ENCODE data around the gene NOC3L. TPM values are rescaled to one million over a fixed set of nuclear protein-coding genes. Genes with fewer than 3 reads are reported as not detected.

NOC3L gene
- total and polyA plus RNA-seq, 2 donors (not counting 1 experiment from before 2014, with no cell fraction given), result 19.8 to 27.2 TPM

DNA sequence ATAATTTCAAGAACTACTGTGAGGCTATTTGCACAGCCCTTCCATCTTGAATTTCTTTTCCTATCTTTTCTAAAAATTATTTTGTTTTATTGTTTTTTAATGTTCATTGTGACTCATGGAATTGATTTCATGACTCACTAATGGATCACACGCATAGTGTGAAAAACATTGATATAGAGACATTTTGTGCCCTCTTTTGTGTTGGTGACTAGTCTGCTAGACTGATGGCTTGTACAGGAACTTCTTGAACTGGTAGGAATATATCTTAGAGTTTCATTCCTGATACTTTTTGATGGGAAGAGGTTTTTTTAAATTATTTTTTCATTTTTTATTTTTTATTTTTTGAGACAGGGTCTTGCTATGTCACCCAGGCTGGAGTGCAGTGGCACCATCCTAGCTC, 12.6 kb upstream of the NOC3L start:
- Histone ChIP-seq H3K9me3 (ENCODE audit: control insufficient read depth, insufficient read depth, low read depth, low read length) (no peaks in the 10 kb centered on the region), H3K27ac (ENCODE audit: insufficient read depth, low read length) (no peak overlapping the region), H3K4me3 (replicated peaks in 1 of 4; ENCODE audit: control extremely low read depth in 1 of 4, insufficient read depth in 1 of 4, low read depth in 3 of 4, low read length in 4 of 4) (no peak overlapping the region), H3K4me1 (ENCODE audit: control insufficient read depth, extremely low read depth, insufficient read depth, low read length) (no peaks in the 10 kb centered on the region), H3K79me2 (ENCODE audit: control insufficient read depth, insufficient read depth, low read length) (no peaks in the 10 kb centered on the region), H3K9ac (ENCODE audit: insufficient read depth, low read length) (no peak overlapping the region), H4K20me1 (ENCODE audit: control insufficient read depth, extremely low read depth, insufficient read depth, low read length) (no peaks in the 10 kb centered on the region), H2AFZ (ENCODE audit: low read length) (no peak overlapping the region), H3K4me2 (ENCODE audit: extremely low read depth, insufficient read depth, low read length) (no peak overlapping the region), H3K27me3 (ENCODE audit: control insufficient read depth, insufficient read depth, low read length) (no peaks in the 10 kb centered on the region), H3K36me3 (ENCODE audit: control insufficient read depth, insufficient read depth, low read length) (no peaks in the 10 kb centered on the region)
- TF ChIP-seq, protein P1, sequence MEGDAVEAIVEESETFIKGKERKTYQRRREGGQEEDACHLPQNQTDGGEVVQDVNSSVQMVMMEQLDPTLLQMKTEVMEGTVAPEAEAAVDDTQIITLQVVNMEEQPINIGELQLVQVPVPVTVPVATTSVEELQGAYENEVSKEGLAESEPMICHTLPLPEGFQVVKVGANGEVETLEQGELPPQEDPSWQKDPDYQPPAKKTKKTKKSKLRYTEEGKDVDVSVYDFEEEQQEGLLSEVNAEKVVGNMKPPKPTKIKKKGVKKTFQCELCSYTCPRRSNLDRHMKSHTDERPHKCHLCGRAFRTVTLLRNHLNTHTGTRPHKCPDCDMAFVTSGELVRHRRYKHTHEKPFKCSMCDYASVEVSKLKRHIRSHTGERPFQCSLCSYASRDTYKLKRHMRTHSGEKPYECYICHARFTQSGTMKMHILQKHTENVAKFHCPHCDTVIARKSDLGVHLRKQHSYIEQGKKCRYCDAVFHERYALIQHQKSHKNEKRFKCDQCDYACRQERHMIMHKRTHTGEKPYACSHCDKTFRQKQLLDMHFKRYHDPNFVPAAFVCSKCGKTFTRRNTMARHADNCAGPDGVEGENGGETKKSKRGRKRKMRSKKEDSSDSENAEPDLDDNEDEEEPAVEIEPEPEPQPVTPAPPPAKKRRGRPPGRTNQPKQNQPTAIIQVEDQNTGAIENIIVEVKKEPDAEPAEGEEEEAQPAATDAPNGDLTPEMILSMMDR (conservative IDR thresholded peaks at IDR 0.05 in 1 of 2, IDR thresholded peaks at IDR 0.05 in 1 of 2; ENCODE audit: low read depth in 1 of 2, low read length in 2 of 2), result no peak
- TF ChIP-seq EZH2 (IDR thresholded peaks at IDR 0.05; ENCODE audit: low read length, missing control alignments), result no peak
- no peak for DNase-seq (ENCODE audit: low read depth in 2 of 2)

DNA sequence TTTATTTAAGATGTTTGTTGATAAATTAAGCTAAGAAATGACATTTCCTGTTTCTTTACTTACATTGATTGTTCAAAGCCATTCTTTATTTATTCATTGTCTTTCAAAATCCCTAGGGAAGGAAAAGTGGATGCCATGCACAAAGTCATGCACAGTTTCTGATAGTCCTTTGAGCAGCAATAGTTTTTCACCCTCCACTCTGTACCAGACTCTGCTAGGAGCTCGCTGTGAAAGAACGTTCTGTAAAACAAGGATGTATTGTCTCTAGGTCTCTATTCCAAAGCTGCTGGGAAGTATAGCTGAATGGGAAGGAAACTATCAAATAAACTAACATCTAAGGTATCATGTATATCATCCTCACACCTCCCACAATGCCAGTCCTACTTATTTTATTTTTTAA, 7.8 kb upstream of the NOC3L start:
- H3K36me3 ChIP-seq (ENCODE audit: control insufficient read depth, insufficient read depth, low read length), result no peaks in the 10 kb centered on the region
- H3K9me3 ChIP-seq (ENCODE audit: control insufficient read depth, insufficient read depth, low read depth, low read length), result no peaks in the 10 kb centered on the region
- DNase-seq (ENCODE audit: low read depth in 2 of 2), result no peak

DNA sequence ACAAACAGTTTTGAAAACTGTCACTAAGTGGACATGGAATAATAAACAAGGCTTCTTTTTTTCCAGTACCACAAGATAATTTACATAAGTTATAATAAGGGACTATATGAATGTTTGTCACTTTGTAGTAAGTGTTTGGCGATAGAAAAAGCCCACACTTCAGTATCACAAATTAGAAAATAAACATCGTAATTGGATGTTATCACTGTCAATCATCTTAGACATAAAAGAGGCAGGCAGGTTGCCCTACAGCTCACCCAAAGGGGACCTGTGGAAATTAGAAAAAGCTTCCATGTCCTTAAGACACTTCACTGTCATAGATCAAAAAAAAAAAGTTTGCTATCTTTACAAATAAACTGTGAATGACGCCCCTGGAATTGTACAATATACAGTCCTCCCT, 3.6 kb upstream of the NOC3L start:
- H3K4me2 ChIP-seq (ENCODE audit: extremely low read depth, insufficient read depth, low read length), result no peak overlapping the region
- TF ChIP-seq, protein P1 (conservative IDR thresholded peaks at IDR 0.05 in 1 of 2, IDR thresholded peaks at IDR 0.05 in 1 of 2; ENCODE audit: low read depth in 1 of 2, low read length in 2 of 2), result no peak
- TF ChIP-seq EZH2 (IDR thresholded peaks at IDR 0.05; ENCODE audit: low read length, missing control alignments), result no peak
- H3K36me3 ChIP-seq (ENCODE audit: control insufficient read depth, insufficient read depth, low read length), result no peaks in the 10 kb centered on the region
- H3K27me3 ChIP-seq (ENCODE audit: control insufficient read depth, insufficient read depth, low read length), result no peaks in the 10 kb centered on the region
- H3K9me3 ChIP-seq (ENCODE audit: control insufficient read depth, insufficient read depth, low read depth, low read length), result no peaks in the 10 kb centered on the region
- H3K4me1 ChIP-seq (ENCODE audit: control insufficient read depth, extremely low read depth, insufficient read depth, low read length), result no peaks in the 10 kb centered on the region
- H3K79me2 ChIP-seq (ENCODE audit: control insufficient read depth, insufficient read depth, low read length), result peaks cover 9% of the 10 kb centered on the region
- DNase-seq (ENCODE audit: low read depth in 2 of 2), result no peak
- H3K4me3 ChIP-seq (replicated peaks in 1 of 4; ENCODE audit: control extremely low read depth in 1 of 4, insufficient read depth in 1 of 4, low read depth in 3 of 4, low read length in 4 of 4), result no peak overlapping the region
- no peak overlapping the region for H3K9ac ChIP-seq (ENCODE audit: insufficient read depth, low read length)
- H2AFZ ChIP-seq (ENCODE audit: low read length), result no peak overlapping the region
- no peaks in the 10 kb centered on the region for H4K20me1 ChIP-seq (ENCODE audit: control insufficient read depth, extremely low read depth, insufficient read depth, low read length)
- no peak overlapping the region for H3K27ac ChIP-seq (ENCODE audit: insufficient read depth, low read length)

More for the DNA sequence above, 7.8 kb upstream of the NOC3L start:
- no peaks in the 10 kb centered on the region for H3K4me1 ChIP-seq (ENCODE audit: control insufficient read depth, extremely low read depth, insufficient read depth, low read length)
- H4K20me1 ChIP-seq (ENCODE audit: control insufficient read depth, extremely low read depth, insufficient read depth, low read length), result no peaks in the 10 kb centered on the region
- no peak overlapping the region for H3K4me2 ChIP-seq (ENCODE audit: extremely low read depth, insufficient read depth, low read length)
- no peaks in the 10 kb centered on the region for H3K79me2 ChIP-seq (ENCODE audit: control insufficient read depth, insufficient read depth, low read length)
- H2AFZ ChIP-seq (ENCODE audit: low read length), result no peak overlapping the region
- H3K4me3 ChIP-seq (replicated peaks in 1 of 4; ENCODE audit: control extremely low read depth in 1 of 4, insufficient read depth in 1 of 4, low read depth in 3 of 4, low read length in 4 of 4), result no peak overlapping the region
- TF ChIP-seq EZH2 (IDR thresholded peaks at IDR 0.05; ENCODE audit: low read length, missing control alignments), result no peak
- TF ChIP-seq, protein P1 (conservative IDR thresholded peaks at IDR 0.05 in 1 of 2, IDR thresholded peaks at IDR 0.05 in 1 of 2; ENCODE audit: low read depth in 1 of 2, low read length in 2 of 2), result no peak
- no peak overlapping the region for H3K27ac ChIP-seq (ENCODE audit: insufficient read depth, low read length)
- H3K9ac ChIP-seq (ENCODE audit: insufficient read depth, low read length), result no peak overlapping the region
- H3K27me3 ChIP-seq (ENCODE audit: control insufficient read depth, insufficient read depth, low read length), result no peaks in the 10 kb centered on the region
